ENCODE data around the gene MYLK. TPM values are rescaled to one million over a fixed set of nuclear protein-coding genes. Genes with fewer than 3 reads are reported as not detected.

The MYLK gene
- total RNA-seq, 1 donor, result 11.3 TPM

GRCh38 chr3:123571264-123571972 is 312.7 kb downstream of the MYLK start:
- DNase-seq (ENCODE audit: low read depth in 2 of 3, low spot score in 2 of 3), result peak in 1 of 3 donors; percentile 40

- DNase-seq (ENCODE audit: low read depth in 2 of 3, low spot score in 2 of 3), result no peak
Observed at GRCh38 chr3:123568875-123569274, 315.3 kb downstream of the MYLK start.

GRCh38 chr3:123568034-123568433 is 316.1 kb downstream of the MYLK start:
- no peak for DNase-seq (ENCODE audit: low read depth in 2 of 3, low spot score in 2 of 3)

- DNase-seq (ENCODE audit: low read depth in 2 of 3, low spot score in 2 of 3), result no peak
Observed at GRCh38 chr3:123564056-123564455, 320.1 kb downstream of the MYLK start.

- DNase-seq (ENCODE audit: low read depth in 2 of 3, low spot score in 2 of 3), result no peak
Observed at GRCh38 chr3:123562547-123562946, 321.6 kb downstream of the MYLK start.

GRCh38 chr3:123561188-123561587 is 322.9 kb downstream of the MYLK start:
- DNase-seq (ENCODE audit: low read depth in 2 of 3, low spot score in 2 of 3), result no peak

Small RNA genes within 50 kb of the gene (small RNA-seq; reads per million reads assigned to genes)
- not detected for gene RF00392

Other genes starting within 250 kb of the MYLK start
- gene CCDC14, start 76.9 kb upstream of the MYLK start, total RNA-seq, result 56.0 TPM
- not detected for gene ROPN1, start 107.8 kb upstream of the MYLK start, total RNA-seq
- gene KALRN, start 149.0 kb upstream of the MYLK start, total RNA-seq, result 0.54 TPM